Fibroblast of mammary gland (primary cell): ENCODE data around the gene LRFN2.
A peak's percentile ranks its signal among the peaks of the same experiment; 100 is the strongest.

Experiments
- DNase-seq: peaks from one replicate; pipeline ENCODE4 v3.0.0-alpha.2; 2010; ENCODE audit warnings: low read depth
- H3K4me3 ChIP-seq: 2 replicates; pipeline ENCODE4 v1.5.1; 2011; ENCODE audit warnings: low read depth, mild to moderate bottlenecking, low read length, moderate library complexity; ENCODE audit not compliant: control insufficient read depth
- TF ChIP-seq, protein P1 (sequence below): conservative IDR thresholded peaks from 2 replicates; pipeline ENCODE4 v1.5.1; 2011; ENCODE audit warnings: low read depth, low read length, inconsistent platforms; ENCODE audit not compliant: control insufficient read depth, insufficient read depth

Gene LRFN2

DNA sequence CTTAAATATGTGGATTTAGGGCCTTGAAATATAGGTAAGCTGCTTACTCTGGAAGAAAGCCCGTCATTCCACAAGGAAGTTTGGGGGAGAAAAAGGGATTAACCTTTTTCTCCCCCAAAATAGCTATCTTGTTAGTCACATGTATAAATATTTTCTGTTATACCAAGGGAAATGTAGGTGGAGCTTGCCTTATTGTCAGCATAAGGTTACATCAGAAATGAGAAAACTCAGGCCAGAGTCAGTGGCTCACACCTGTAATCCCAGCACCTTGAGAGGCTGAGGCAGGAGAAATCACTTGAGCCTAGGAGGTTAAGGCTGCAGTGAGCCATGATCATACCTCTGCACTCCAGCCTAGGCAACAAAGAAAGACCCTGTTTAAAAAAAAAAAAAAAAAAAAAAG, 129.9 kb downstream of the LRFN2 start:
- no peak for DNase-seq
- TF ChIP-seq, protein P1, sequence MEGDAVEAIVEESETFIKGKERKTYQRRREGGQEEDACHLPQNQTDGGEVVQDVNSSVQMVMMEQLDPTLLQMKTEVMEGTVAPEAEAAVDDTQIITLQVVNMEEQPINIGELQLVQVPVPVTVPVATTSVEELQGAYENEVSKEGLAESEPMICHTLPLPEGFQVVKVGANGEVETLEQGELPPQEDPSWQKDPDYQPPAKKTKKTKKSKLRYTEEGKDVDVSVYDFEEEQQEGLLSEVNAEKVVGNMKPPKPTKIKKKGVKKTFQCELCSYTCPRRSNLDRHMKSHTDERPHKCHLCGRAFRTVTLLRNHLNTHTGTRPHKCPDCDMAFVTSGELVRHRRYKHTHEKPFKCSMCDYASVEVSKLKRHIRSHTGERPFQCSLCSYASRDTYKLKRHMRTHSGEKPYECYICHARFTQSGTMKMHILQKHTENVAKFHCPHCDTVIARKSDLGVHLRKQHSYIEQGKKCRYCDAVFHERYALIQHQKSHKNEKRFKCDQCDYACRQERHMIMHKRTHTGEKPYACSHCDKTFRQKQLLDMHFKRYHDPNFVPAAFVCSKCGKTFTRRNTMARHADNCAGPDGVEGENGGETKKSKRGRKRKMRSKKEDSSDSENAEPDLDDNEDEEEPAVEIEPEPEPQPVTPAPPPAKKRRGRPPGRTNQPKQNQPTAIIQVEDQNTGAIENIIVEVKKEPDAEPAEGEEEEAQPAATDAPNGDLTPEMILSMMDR: no peak
- H3K4me3 ChIP-seq: no peak overlapping the region

DNA sequence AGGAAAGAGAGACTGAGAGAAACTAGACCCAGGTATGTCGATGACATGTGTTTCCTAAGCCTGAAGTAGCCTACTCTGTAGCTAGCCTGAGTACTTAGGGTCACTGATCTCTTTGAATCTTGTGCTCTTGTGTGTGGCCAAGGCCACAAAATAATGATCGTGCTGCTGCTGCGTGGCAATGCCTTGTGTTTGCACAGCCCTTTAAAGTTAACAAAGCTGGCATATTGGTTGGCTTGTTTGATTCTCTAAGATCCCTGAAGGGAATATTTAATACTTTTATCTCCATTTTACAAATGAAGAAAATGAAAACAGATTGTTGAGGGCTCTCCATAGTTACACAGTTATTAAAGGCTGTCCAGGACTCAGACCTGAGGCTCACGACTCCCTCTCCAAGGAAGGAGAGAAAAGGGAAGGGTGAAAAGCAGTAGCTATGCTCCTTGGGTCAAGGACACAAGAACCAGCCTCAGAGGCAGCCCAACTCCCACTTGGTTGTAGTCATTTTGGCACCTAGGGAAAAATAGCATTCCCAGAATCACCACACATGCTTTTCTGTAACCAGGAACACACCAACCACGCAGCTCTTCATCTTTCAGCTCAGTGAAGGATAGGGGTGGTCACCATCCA, 130.7 kb downstream of the LRFN2 start:
- DNase-seq: no peak
- TF ChIP-seq, protein P1: no peak
- no peak overlapping the region for H3K4me3 ChIP-seq

DNA sequence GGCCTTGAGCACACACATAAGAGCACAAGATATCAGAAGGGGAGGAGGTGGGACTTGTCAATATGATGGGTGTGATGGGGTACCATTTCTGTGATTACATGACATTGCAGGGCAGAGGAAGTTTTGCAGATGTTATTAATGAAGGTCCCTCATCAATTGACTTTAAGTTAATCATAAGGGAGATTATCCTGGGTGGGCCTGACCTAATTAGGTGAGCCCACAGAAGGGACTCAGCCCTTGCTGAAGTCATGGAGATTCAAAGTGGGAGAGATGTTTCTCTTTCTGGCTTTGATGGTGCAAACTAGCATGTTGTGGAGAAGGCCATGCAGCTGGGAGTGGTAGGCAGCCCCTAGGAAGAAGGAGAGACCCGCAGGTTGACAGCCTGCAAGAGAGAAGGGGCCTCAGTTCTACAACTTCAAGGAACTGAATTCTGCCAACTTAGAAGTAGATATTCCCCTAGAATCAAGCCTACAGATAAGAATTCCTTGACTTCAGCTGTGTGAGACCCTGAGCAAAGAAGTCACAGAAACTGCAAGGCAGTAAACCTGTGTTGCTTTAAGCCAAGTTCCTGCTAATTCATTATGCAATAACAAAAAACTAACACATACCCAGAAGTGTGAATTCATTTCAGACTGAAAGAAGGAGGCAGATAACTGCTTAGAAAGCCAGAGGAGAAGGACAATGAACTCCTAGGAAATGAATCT, 131.3 kb downstream of the LRFN2 start:
- TF ChIP-seq, protein P1: no peak
- H3K4me3 ChIP-seq: no peak overlapping the region
- no peak for DNase-seq

DNA sequence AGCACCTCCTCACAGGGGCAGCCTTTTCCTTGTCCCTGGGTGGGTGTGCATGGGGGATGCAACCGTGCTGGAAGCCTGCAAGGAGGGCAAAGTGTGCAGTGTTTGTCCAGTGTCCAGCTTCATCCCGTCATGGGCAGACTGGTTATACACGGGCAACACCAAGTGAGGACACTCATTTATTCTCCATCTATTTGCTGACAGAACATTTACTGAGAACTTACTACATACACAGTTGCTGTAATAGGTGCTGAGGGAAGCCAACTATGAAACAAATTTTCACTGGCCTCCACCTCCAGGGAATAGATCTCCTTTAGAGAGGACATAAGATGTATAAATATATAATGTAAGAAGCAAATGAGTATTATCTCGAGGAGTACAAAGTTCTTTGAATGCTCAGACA, 136.7 kb downstream of the LRFN2 start:
- TF ChIP-seq, protein P1: no peak
- H3K4me3 ChIP-seq: no peak overlapping the region

DNA sequence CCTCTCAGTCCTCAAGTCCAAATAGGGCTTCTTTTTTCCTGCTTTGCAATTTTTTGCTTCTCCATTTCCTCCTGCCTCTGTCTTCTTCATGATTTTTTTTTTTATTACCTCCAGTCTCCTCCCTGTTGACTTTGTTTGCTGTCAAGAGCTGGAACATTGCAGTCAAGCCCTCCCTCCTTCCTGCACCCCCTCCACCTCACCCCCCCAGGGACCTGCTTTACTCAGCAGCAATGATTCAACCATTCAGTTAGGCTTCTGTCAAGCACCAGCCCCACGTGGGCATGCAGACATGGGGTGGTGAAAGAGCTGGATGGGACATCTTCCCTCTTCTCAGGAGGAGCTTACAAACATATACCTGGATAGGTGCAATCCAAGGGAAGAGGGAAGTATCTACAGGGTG, 142.4 kb downstream of the LRFN2 start:
- TF ChIP-seq, protein P1: no peak
- DNase-seq: peak; percentile 44
- no peak overlapping the region for H3K4me3 ChIP-seq

More for the DNA sequence above, 136.7 kb downstream of the LRFN2 start:
- DNase-seq: no peak

DNA sequence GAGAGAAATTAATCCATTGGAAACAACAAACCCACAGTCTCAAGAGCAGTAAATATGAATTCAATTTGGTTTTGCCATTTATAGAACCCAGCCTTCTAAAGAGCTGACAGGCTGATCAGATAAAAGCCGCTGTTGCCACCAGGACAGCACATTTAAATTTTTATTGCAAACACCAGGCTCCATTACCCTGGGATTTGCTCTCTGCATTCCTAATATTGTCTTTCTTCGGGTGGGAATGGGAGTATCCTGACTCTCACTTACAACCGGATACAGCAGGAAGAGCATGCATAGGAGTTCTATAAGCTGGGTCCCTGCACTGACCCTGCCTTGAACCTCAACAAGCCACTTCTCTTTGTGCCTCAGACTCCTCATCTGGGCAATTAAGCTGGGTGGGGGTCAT, 142.9 kb downstream of the LRFN2 start:
- TF ChIP-seq, protein P1: no peak
- DNase-seq: no peak
- H3K4me3 ChIP-seq: no peak overlapping the region

DNA sequence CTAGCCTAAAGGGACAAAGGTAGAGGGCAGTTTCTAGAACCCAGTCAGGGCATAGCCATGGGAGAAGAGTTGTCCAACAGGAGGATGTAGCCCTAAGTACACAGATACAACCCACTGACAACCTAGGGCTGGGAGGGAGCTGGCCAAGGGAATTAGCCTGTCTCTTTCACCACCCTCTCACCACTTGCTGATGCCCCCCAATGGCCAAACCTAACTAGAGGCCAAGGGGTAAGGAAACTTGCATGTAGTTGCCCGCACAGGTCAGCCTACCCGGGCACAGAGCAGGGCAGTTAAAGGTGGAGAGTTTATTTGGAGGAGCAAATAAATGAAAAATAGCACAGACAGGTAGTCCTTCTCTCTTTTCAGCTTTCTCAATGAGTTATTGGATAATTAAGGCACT, 143.3 kb downstream of the LRFN2 start:
- no peak for DNase-seq
- TF ChIP-seq, protein P1: no peak
- H3K4me3 ChIP-seq: no peak overlapping the region
